Fibroblast of skin of abdomen (primary cell): Measurements from ENCODE around the gene TCP10L.
"Not testable (repeated sequence)": the region's sequence is repeated elsewhere in the genome, so short reads cannot be mapped to it uniquely, and the experiment has no call there.

Experiments
- DNase-seq: peaks from one replicate; pipeline ENCODE4 v3.0.0-alpha.2; 2013

Gene TCP10L

GRCh38 chr21:32585970-32586369 lies 647 bp upstream of the TCP10L start:
- DNase-seq, result no peak

DNA sequence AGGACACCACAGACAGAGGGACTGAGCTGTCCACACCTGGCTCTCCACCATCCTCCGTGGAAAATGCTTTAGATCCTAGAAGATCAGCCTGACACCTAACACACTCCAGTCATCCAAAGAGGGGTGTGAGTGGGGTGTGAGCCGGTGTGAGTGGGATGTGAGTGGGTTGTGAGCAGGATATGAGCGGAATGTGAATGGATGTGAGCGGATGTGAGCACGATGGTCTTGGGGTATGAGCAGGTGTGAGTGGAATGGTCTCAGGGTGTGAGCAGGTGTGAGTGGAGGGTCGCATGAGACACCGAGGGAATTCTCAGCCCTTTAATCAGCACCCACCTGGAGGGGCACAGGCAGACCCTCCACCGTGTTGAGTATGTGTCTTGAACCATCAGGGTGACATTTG lies 851 bp downstream of the TCP10L start:
- DNase-seq, result no peak

GRCh38 chr21:32581732-32582131 lies 3.6 kb downstream of the TCP10L start:
- no peak for DNase-seq

GRCh38 chr21:32580949-32581348 lies 4.4 kb downstream of the TCP10L start:
- no peak for DNase-seq

DNA sequence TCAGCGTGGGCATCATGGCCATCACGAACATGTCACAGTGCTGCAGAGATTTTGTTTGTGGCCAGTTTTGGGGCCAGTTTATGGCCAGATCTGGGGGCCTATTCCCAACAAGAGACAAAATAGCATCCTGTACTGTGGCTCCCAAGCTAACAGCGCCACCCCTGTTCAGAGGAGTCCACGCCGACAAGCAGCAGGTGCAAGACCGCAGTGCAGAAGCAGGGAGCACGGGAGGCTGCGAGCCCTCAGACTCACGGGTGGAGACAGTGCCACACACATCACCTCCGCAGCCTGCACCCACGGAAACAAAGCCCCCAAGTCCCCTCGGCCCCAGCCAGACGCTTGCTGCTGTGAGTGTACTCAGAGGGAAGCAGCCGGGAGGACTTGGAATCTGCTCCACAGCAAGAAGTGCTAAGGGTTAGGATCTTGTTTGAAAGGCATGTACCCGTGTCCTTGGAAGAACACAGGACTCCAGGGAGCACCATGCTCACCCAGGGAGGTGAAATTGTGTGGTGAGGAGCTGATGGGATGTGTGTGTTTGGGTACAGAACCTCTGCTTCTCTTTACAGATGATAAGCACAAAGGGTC lies 7.1 kb downstream of the TCP10L start:
- DNase-seq, result no peak

GRCh38 chr21:32576011-32576410 lies 9.3 kb downstream of the TCP10L start:
- no peak for DNase-seq

GRCh38 chr21:32574946-32575925 lies 10.1 kb downstream of the TCP10L start:
- DNase-seq, result no peak

- no peak for DNase-seq
These were observed 12.5 kb downstream of the TCP10L start for GRCh38 chr21:32572574-32573420.

DNA sequence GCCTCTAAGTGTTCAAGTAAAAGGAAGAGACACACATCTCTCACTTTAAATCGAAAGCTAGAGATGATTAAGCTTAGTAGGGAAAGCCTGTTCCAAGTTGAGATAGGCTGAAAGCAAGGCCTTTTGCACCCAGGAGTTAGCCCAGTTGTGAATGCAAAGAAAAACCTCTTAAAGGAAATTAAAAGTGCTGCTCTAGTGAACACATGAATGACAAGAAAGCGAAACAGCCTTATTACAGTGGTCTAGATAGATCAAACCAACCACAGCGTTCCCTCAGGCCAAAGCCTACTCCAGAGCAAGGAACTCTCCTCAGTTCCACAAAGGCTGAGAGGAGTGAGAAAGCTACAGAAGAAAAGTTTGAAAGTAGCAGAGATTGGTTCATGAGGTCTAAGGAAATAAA lies 14.9 kb downstream of the TCP10L start:
- DNase-seq, result no peak

GRCh38 chr21:32569261-32570230 lies 15.8 kb downstream of the TCP10L start:
- DNase-seq, result peak; percentile 65

- no peak for DNase-seq
These were observed 17.7 kb downstream of the TCP10L start for GRCh38 chr21:32567626-32568025.

- no peak for DNase-seq
These were observed 18.5 kb downstream of the TCP10L start for GRCh38 chr21:32566741-32567389.

- DNase-seq, result no peak
These were observed 19.4 kb downstream of the TCP10L start for GRCh38 chr21:32565856-32566465.

DNA sequence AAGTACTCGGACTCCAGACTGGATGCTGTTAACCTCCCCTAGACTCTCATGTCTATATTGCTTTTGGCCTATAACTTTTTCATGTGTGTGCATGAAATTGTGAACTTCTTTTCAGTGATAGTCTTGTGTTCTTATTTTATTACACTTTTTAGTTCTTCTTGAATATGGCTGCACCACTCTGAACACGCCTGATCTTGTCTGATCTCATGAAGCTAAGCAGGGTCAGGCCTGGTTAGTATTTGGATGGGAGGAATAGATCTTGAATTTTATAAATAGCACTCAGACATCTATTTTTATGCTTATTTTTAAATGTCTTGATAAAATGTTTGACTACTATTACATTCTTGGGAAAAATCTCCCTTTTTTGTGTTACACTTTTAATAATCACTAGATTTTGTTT lies 22.4 kb downstream of the TCP10L start:
- no peak for DNase-seq

DNA sequence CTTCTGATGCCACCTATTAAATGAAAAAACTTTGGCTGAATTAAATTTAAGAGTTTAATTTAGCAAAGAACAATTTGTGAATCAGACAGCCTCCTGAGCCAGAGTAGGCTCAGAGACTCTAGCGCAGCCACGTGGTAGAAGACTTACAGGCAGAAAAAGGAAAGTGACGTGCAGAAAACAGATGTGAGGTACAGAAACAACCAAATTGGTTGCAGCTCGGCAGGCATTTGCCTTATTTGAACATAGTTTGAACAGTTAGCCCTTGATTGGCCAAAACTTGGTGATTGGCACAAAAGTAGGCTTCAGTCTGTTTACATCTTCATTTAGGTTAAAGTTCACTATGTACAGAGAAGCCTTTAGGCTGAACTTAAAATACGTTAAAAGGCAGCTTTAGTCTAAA lies 22.9 kb downstream of the TCP10L start:
- peak; percentile 77 for DNase-seq

DNA sequence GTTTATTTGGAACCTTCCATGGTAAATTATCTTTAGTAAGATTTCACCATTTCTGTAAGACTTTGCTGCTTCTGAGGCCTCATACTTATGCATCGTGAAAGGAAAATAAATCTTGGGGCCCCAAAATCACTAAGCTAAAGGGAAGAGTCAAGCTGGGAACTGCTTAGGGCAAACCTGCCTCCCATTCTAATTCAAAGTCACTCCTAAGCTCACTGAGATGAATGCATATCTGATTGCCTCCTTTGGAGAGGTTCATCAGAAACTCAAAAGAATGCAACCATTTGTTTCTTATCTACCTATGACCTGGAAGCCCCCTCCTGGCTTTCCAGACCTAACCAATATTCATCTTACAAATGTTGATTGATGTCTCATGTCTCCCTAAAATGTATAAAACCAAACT lies 23.8 kb downstream of the TCP10L start:
- DNase-seq, result not testable (repeated sequence)

- DNase-seq, result no peak
These were observed 24.4 kb downstream of the TCP10L start for GRCh38 chr21:32560896-32561295.

DNA sequence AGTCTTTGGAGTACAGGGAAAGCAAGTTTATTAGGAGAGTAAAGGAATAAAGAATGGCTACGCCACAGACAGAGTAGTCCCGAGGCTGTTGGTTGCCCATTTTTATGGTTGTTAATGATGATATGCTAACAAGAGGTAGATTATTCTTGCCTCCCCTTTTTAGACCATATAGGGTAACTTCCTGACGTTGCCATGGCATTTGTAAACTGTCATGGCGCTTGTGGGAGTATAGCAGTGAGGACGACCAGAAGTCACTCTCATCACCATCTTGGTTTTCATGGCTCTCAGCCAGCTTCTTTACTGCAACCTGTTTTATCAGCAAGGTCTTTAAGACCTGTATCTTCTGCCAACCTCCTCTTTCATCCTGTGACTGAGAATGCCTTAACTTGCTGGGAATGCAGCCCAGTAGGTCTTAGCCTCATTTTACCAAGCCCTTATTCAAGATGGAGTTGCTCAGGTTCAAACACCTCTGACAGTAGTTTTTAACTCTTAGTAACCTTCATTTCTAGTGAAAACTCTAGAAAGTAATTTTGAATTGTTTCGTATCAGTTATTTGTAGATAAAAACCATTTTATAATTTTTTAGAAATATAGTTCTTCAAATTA lies 26.2 kb downstream of the TCP10L start:
- DNase-seq, result no peak

GRCh38 chr21:32558106-32558505 lies 27.2 kb downstream of the TCP10L start:
- DNase-seq, result no peak
